Activated CD4-positive, alpha-beta T cell treated with anti-CD3 and anti-CD28 coated beads, Interleukin-10, Interleukin-2, amounts not matched to agents 100 ng/mL and 50 ng/mL, durations not matched to agents 16 hours and 8 hours (primary cell): ENCODE results near the gene SRRM1.
"Not testable (repeated sequence)": the region's sequence is repeated elsewhere in the genome, so short reads cannot be mapped to it uniquely, and the experiment has no call there.

Source experiments
- DNase-seq: peaks from one replicate; pipeline ENCODE4 v3.0.0-alpha.2; 2020

The SRRM1 gene

GRCh38 chr1:24643363-24644099, 429 bp downstream of the SRRM1 start:
- DNase-seq, result peak; percentile 47

- peak; percentile 34 for DNase-seq
Measured at GRCh38 chr1:24644100-24644384, 940 bp downstream of the SRRM1 start.

GRCh38 chr1:24648919-24649318, 5.8 kb downstream of the SRRM1 start:
- DNase-seq, result no peak

GRCh38 chr1:24652382-24652781, 9.3 kb downstream of the SRRM1 start:
- no peak for DNase-seq

DNA sequence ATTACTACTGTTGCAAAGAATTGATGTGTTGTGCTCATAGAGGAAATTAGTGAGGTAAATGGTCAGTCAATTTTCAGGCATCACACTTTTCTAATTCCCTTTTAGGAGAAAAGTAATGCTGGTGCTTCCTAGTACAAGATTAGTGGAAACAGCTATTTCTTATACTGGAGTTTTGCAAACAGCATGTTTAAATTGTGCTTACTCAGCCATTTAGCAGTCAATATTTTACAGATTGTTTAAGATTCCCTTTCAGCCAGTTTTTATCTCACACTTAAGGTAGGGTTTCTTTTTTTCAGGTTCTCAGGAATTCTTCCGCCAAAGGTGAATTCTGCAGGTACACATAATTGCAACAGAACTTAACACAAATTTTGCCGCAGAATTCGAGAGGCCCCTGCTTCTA, 10.9 kb downstream of the SRRM1 start:
- no peak for DNase-seq

DNA sequence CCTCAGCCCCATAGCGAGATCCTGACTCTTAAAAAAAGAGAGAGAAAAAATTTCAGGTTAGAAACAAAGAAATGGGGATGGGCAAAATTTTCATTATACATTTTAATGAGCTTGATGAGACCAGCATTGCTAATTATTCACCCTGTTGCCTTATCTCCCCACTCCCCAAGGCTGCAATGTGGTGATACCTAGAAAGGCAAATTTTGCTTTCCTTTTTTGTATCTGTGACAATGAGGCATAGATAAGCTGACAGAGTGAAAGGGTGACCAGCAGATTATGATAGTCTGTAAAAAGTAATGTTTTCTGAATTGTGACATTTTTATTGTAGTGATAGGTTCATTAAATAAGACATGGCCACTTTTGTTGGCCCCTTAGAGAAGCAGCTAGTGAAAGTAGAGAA, 12.9 kb downstream of the SRRM1 start:
- DNase-seq, result no peak

DNA sequence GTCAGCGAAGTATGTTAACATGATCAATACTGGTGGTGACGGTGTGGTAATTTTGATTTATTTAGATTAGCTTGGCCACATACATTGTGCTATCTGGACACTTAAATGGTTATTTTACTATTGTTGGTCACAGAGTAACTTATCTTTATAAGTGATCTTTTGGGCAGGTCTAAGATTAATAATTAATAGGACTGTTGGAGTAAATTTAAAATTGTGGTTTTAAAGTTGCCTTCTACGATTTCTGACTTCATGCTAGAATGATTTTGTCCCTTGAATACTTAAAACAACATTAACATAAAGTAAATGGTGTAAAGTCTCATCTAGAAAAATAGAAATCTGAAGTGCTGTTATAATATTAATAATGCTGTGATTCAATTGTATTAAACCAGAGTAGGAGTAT, 14.7 kb downstream of the SRRM1 start:
- DNase-seq, result no peak

DNA sequence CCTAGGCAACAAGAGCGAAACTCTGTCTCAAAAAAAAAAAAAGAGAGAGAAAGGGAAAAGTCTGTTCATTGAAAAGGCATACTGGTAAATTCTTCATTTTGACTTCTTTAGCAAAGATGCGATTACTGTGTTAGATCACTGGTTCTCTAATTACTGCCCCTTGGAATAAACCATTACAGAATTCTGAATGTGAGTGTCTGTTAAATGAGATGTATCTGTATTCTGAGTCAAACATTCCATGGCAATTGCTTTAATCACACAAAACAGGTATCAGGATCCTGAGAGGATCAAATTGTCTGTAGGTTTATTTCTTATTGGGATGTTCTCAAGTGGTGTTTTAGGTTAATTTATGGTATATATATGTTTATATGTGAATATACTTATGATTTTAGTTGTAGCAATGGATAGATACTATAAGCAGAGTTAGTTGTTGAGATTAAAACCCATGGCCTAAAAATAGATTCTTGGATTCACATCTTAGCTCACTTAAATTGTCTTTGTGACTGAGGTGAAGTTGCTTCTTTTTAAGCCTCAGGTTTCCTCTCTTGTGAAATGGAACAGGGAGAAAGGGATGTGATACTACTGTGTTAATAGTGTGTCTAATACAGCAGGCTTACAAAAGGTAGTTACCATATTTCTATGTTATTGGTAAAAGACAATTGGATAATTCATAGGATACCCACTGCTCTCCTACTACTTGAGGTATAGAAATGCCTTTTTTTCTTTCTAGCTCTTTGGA, 16.2 kb downstream of the SRRM1 start:
- no peak for DNase-seq

DNA sequence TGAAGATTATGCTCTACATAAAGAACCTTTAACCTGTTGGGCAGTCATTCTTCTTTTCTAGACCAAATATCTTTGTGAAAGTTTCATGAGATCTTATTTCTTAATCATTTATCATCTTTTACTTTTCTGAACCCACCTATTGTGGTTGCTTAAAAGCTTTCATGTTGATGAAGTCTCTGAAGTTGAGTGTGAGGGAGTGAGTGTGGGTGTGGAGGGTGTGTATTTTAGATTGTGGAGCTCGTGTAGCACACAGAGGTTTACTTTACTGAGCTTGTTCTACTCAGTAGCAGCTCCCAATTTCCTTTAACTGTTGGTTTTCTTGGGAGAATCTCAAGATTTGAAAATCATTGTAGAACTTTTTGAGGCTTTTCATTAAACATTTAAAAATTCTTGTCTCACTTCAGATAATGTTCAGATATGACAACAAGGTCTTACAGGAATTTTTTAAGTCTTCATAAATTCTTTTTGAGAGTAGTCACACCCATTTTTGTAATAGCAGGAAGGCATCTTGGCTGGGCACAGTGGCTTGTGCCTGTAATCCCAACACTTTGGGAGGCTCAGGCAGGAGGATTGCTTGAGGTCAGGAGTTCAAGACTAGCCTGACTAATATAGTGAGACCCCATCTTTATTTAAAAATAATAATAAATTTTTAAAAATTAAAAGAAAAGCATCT, 17.0 kb downstream of the SRRM1 start:
- no peak for DNase-seq

- DNase-seq, result no peak
Measured at GRCh38 chr1:24664507-24665033, 21.5 kb downstream of the SRRM1 start.

GRCh38 chr1:24666794-24667193, 23.7 kb downstream of the SRRM1 start:
- DNase-seq, result no peak

DNA sequence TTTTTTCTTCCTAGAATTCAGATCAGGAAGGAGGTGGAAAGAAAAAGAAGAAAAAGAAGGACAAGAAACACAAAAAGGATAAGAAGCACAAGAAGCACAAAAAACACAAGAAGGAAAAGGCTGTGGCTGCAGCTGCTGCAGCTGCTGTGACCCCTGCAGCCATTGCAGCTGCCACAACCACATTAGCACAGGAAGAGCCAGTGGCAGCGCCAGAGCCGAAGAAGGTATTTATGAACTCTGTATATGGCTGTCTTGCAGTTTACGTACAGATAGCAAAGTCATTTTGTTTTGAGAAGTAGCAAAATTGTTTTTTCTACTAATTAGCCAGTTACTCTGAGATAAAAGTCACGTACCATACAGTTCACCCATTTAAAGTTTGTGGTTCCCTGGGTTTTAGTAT, 28.3 kb downstream of the SRRM1 start:
- not testable (repeated sequence) for DNase-seq

DNA sequence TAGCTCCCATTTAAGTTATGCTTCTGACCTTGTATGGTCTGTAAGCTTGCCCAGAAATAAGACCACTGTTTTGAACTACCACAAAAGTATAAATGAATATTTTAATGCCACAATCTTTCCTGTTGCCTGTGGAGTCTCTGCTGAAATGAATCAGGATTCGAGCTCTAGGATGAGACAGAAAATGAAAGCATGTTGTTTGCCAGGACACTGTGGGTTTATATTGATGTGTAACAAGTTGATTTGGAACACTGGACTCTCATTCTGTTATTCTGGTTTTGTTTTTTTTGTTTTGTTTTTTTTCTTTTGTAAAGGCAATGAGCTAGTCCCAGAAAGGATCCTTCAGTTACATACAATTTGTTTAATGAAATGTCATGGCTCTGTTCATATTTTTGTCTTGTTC, 29.6 kb downstream of the SRRM1 start:
- not testable (repeated sequence) for DNase-seq

DNA sequence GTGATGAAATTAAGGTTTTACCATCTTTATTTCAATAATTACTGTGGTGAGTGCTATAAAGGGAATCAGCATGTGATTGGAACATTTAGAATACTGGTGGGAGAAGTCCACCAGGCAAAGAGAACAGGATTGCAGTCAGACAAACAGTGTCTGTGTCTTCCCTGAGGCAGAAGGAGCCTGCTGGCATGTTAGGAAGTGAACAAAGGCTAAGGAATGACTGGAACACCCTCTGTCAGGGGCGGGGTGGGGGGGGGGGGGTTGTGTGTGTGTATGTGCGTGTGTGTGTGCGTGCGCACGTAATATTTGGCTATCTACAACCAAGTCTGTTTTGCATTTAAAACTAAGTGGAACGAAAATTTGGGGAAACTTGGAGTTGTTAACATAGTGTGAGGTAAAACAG, 30.2 kb downstream of the SRRM1 start:
- DNase-seq, result no peak

- not testable (repeated sequence) for DNase-seq
Measured at GRCh38 chr1:24678421-24678820, 35.3 kb downstream of the SRRM1 start.

DNA sequence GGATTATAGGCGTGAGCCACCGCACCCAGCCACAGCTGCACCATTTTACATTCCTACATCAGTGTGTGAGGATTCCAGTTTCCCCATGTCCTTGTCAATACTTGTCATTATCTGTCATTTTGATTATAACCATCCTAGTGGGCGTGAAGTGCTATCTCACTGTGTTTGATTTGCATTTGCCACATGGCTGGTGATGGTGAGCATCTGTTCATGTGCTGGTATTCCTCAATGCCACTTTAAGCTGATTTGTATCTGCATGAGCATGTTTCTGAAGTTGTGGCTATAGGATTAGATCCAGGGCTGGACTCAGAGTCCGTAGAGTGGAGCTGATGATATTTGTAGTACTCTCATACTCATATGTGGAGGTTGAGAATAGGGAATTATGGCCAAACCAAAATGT, 36.6 kb downstream of the SRRM1 start:
- DNase-seq, result no peak

- DNase-seq, result no peak
Measured at GRCh38 chr1:24683713-24684162, 40.6 kb downstream of the SRRM1 start.

DNA sequence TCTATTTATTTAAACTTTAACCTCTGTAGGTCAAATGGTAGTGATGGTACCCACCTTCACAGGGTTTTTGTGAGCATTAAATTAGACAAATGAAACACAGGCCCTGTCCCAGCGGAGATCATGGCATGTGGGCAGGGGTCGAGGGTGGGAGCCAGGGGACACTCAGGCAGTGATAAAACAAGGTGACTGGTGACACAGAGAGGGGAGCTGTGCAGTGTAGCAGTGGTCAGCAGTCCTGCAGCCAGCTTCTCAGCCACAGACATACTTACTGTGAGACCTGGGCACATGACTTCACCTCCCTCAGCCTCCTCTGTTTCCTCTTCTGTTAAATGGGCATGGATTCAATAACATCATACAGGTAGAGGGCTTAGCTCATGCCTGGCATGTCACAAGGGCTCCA, 44.9 kb downstream of the SRRM1 start:
- no peak for DNase-seq

DNA sequence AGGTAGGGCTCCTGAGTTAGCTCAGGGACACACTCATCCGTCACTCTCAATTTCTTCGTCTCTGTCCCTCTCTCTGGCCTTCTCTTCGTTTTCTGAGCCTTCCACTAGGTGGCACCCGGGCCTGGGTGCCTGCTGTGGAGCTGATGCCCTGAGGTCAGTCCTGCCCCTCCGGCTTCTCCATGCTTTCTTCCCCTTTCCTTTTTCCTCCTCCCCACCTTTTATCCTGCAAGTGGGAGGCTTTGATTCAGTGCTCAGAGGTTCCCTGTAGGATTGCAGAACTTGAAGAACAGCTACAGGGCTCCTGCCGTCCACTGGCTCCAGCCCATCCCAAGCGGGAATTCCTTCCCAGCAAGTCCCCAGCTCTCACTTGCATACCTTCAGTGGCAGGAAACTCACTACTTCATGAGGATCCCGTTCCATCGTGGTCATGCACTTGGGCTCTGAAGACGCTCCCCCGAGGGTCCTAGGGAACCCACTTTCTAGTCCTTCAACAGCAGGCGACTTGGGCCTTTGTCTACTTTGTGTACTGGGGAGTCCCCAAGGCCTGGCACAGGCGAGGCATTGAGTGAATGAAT, 45.6 kb downstream of the SRRM1 start:
- DNase-seq, result peak; percentile 67

DNA sequence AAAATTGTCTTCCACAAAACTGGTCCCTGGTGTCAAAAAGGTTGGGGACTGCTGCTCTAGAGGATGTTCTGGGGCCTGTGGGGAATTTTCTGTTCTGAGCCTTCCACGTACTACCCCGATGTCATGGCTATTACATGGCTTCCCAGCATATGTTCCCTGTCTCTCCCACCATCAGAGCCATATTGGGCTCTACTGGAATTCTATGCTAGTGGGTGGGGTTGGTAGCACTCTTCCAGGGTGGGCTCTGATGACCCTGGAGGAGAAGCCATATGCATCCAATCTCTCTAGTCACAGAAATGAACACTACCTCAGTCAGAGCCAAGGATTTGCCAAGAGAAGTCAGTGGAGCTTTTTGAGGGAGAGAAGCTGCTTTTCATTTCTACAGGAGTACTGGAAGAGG, 47.9 kb downstream of the SRRM1 start:
- no peak for DNase-seq

DNA sequence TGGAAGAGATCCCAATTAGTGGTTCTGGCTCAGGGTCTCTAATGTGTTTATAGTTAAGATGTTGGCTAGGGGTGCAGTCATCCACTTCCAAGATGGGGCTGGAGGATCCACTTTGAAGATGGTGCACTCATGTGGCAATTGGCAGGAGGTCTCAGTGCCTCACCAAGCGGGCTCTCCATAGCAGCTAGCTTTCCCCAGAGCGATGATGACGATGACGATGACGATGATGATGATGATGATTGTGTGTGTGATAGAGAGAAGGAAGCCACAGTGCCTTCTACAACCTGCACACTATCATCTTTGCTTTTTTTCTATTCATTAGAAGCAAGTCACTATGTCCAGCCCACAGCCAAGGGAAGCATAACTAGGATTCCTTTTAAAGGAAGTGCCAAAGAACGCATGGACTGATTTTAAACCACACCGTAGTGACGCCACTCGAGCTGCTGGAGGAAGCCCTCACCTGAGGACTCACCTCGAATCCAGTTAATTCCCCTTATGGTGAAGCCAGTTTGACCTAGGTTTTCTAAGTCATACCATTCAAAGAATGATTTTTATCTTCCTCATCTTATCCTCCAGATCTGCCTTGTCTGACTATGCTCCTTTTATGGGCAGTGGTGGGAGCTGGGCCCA, 49.4 kb downstream of the SRRM1 start:
- no peak for DNase-seq

GRCh38 chr1:24693827-24694379, 50.8 kb downstream of the SRRM1 start:
- no peak for DNase-seq

- DNase-seq, result peak; percentile 8
Measured at GRCh38 chr1:24694380-24694843, 51.3 kb downstream of the SRRM1 start.
